IMR-90 (cell line): ENCODE measurements around the gene DHRSX. TPM values are rescaled to one million over a fixed set of nuclear protein-coding genes. Genes with fewer than 3 reads are reported as not detected.

Experiments
- ATAC-seq: fragments of 200-7000 bp; cut with Tn5 transposase; 2 replicates; pipeline ENCODE4 v1.9.1; 2020; ENCODE audit warnings: low read depth, mild to moderate bottlenecking, moderate library complexity
- BruUV-seq: library from RNA; stranded (reverse); fragments of 400-500 nt; replicated peaks from 2 replicates; lab custom pipeline; 2021; lab: Mats Ljungman, UMichigan
- CTCF ChIA-PET: fragments of 300-600 bp; formaldehyde crosslinking; extraction: SDS; loops from one replicate; lab custom pipeline; 2021; ENCODE audit warnings: antibody characterized with exemption; lab: Yijun Ruan, JAX
- POLR2A ChIA-PET: fragments of 300-600 bp; sonication (Branson Sonifier 250); formaldehyde crosslinking; loops from one replicate; lab custom pipeline; 2022; ENCODE audit warnings: antibody characterized with exemption; ENCODE audit not compliant: unreplicated experiment; lab: Charles Lee
- DNase-seq: peaks from one replicate; pipeline ENCODE4 v3.0.0; 2013
- H2AFZ ChIP-seq: replicated peaks from 2 replicates; pipeline ENCODE3; 2013; ENCODE audit warnings: low read length, mild to moderate bottlenecking; ENCODE audit not compliant: poor library complexity
- H2AK5ac ChIP-seq: 2 replicates; pipeline ENCODE4 v1.6.1; 2013; ENCODE audit warnings: low read depth, low read length, inconsistent platforms
- H2AK9ac ChIP-seq: replicated peaks from 2 replicates; pipeline ENCODE3; 2013; ENCODE audit warnings: mild to moderate bottlenecking, low read depth, low read length, moderate library complexity; ENCODE audit not compliant: poor library complexity
- H2BK120ac ChIP-seq: 2 replicates; pipeline ENCODE4 v1.6.1; 2013; ENCODE audit warnings: low read depth, low read length, inconsistent platforms
- H2BK15ac ChIP-seq: 3 replicates; pipeline ENCODE4 v1.6.1; 2013; ENCODE audit warnings: low read depth, low read length, inconsistent platforms
- H2BK20ac ChIP-seq: 2 replicates; pipeline ENCODE4 v1.6.1; 2013; ENCODE audit warnings: low read depth, mild to moderate bottlenecking, inconsistent platforms, low read length, moderate library complexity
- H2BK5ac ChIP-seq: 2 replicates; pipeline ENCODE4 v1.6.1; 2013; ENCODE audit warnings: mild to moderate bottlenecking, low read depth, low read length, inconsistent platforms; ENCODE audit not compliant: poor library complexity, severe bottlenecking
- H3K14ac ChIP-seq: replicated peaks from 2 replicates; pipeline ENCODE4 v1.6.1; 2013; ENCODE audit warnings: low read depth, low read length, inconsistent platforms
- H3K18ac ChIP-seq: 2 replicates; pipeline ENCODE4 v1.6.1; 2013; ENCODE audit warnings: low read depth, low read length, control low read depth
- H3K23ac ChIP-seq: 2 replicates; pipeline ENCODE4 v1.6.1; 2013; ENCODE audit warnings: low read depth, low read length, inconsistent platforms
- H3K27ac ChIP-seq: 2 replicates; pipeline ENCODE4 v1.5.1; 2013; ENCODE audit warnings: mild to moderate bottlenecking, control low read depth, low read length; ENCODE audit not compliant: insufficient read depth
- H3K27me3 ChIP-seq: 2 replicates; pipeline ENCODE4 v1.6.1; 2013; ENCODE audit warnings: low read length; ENCODE audit not compliant: control insufficient read depth, insufficient read depth
- H3K36me3 ChIP-seq: 2 replicates; pipeline ENCODE4 v1.6.1; 2013; ENCODE audit warnings: low read length, mixed read lengths; ENCODE audit not compliant: control insufficient read depth, insufficient read depth
- H3K4ac ChIP-seq: 2 replicates; pipeline ENCODE4 v1.6.1; 2013; ENCODE audit warnings: low read depth, low read length, inconsistent platforms
- H3K4me1 ChIP-seq: 2 replicates; pipeline ENCODE4 v1.6.1; 2013; ENCODE audit warnings: low read length, mixed read lengths; ENCODE audit not compliant: control insufficient read depth, insufficient read depth
- H3K4me2 ChIP-seq: 2 replicates; pipeline ENCODE4 v1.6.1; 2013; ENCODE audit warnings: low read depth, mild to moderate bottlenecking, control low read depth, low read length, moderate library complexity
- H3K4me3 ChIP-seq: 2 replicates; pipeline ENCODE4 v1.5.1; 2013; ENCODE audit warnings: low read depth, mild to moderate bottlenecking, control low read depth, low read length, moderate library complexity; ENCODE audit not compliant: insufficient read depth
- H3K56ac ChIP-seq: 2 replicates; pipeline ENCODE4 v1.6.1; 2013; ENCODE audit warnings: low read length, inconsistent platforms; ENCODE audit not compliant: insufficient read depth; ENCODE audit errors: extremely low read depth
- H3K79me1 ChIP-seq, 2 experiments: 2 replicates each; pipeline ENCODE4 v1.6.1; 2013; ENCODE audit warnings: low read length in 2 of 2, inconsistent platforms in 1 of 2, low read depth in 1 of 2
- H3K9ac ChIP-seq: 2 replicates; pipeline ENCODE4 v1.6.1; 2013; ENCODE audit warnings: low read depth, low read length, control low read depth
- H3K9me1 ChIP-seq: 2 replicates; pipeline ENCODE4 v1.6.1; 2013; ENCODE audit warnings: low read length, inconsistent platforms; ENCODE audit not compliant: insufficient read depth
- H3K9me3 ChIP-seq: 2 replicates; pipeline ENCODE4 v1.6.1; 2013; ENCODE audit warnings: low read length; ENCODE audit not compliant: control insufficient read depth, insufficient read depth
- H4K20me1 ChIP-seq: 2 replicates; pipeline ENCODE4 v1.6.1; 2013; ENCODE audit warnings: low read length, inconsistent platforms; ENCODE audit not compliant: insufficient read depth
- H4K5ac ChIP-seq: 2 replicates; pipeline ENCODE4 v1.6.1; 2013; ENCODE audit warnings: mild to moderate bottlenecking, low read depth, low read length, control low read depth
- H4K8ac ChIP-seq, 2 experiments: 2 replicates each; pipeline ENCODE4 v1.6.1; 2013; ENCODE audit warnings: low read depth in 2 of 2, low read length in 2 of 2, control low read depth in 1 of 2, inconsistent platforms in 1 of 2
- H4K91ac ChIP-seq: 2 replicates; pipeline ENCODE4 v1.6.1; 2013; ENCODE audit warnings: low read depth, low read length, inconsistent platforms; ENCODE audit not compliant: insufficient read depth
- BHLHE40 ChIP-seq: fragments of 150-350 bp; IDR thresholded peaks from 2 replicates; pipeline ENCODE4 v1.6.1; 2016; ENCODE audit warnings: mild to moderate bottlenecking, low read depth, low read length
- CEBPB ChIP-seq: IDR thresholded peaks from 2 replicates; pipeline ENCODE4 v1.6.1; 2012; ENCODE audit warnings: low read depth, low read length, improper control_type of control experiment
- CHD1 ChIP-seq: IDR thresholded peaks from 2 replicates; pipeline ENCODE4 v1.6.1; 2012; ENCODE audit warnings: low read depth, low read length, improper control_type of control experiment
- MAFK ChIP-seq: IDR thresholded peaks from 2 replicates; pipeline ENCODE4 v1.6.1; 2012; ENCODE audit warnings: low read depth, low read length, improper control_type of control experiment
- MAZ ChIP-seq: IDR thresholded peaks from 2 replicates; pipeline ENCODE4 v1.6.1; 2012; ENCODE audit warnings: low read depth, mild to moderate bottlenecking, low read length, improper control_type of control experiment, moderate library complexity, borderline replicate concordance
- NFE2L2 ChIP-seq: fragments of 150-350 bp; IDR thresholded peaks from 2 replicates; pipeline ENCODE4 v1.6.1; 2016; ENCODE audit warnings: low read depth, mild to moderate bottlenecking, low read length
- RCOR1 ChIP-seq: IDR thresholded peaks from 2 replicates; pipeline ENCODE4 v1.6.1; 2012; ENCODE audit warnings: mild to moderate bottlenecking, low read length, improper control_type of control experiment; ENCODE audit not compliant: insufficient replicate concordance
- SMC3 ChIP-seq: fragments of 150-350 bp; IDR thresholded peaks from 2 replicates; pipeline ENCODE4 v1.6.1; 2016; ENCODE audit warnings: low read depth, mild to moderate bottlenecking, antibody characterized with exemption, low read length, moderate library complexity
- WGBS, 2 experiments: methylation state at CpG; one replicate each; pipeline versions ENCODE4 v1.1.5 to v1.1.7; 2013; ENCODE audit warnings: missing lambda C conversion rate in 2 of 2; ENCODE audit not compliant: insufficient read length in 1 of 2; ENCODE audit errors: extremely low coverage in 2 of 2; 5-methylcytosine and 5-hydroxymethylcytosine counted together
- dilution Hi-C: fragments of 300-500 bp; cut with HindIII; formaldehyde crosslinking; loops from one replicate; pipeline ENCODE4 v1.14.3; 2018; ENCODE audit warnings: low sequenced_read_pairs; ENCODE audit not compliant: unreplicated experiment
- in situ Hi-C: fragments of 300-500 bp; cut with MboI; formaldehyde crosslinking; loops from 3 replicates; pipeline ENCODE4 v1.14.3; 2019; ENCODE audit warnings: low sequenced_read_pairs, inconsistent platforms, mixed read lengths
- intact Hi-C: fragments of 100-400 bp; cut with micrococcal nuclease; formaldehyde crosslinking; loops from 2 replicates; pipeline ENCODE4 v1.10.0; 2022
- polyA plus RNA-seq, 3 experiments: library from polyadenylated mRNA; depleted of rRNA; stranded (reverse); fragments of >200 nt; gene quantifications; 2 replicates each; pipeline ENCODE4 v1.2.3, GENCODE V29; 2012; ENCODE audit warnings: low replicate concordance in 1 of 3
- total RNA-seq: library from RNA; depleted of rRNA; stranded (reverse); fragments of >200 nt; gene quantifications from 2 replicates; pipeline ENCODE4 v1.2.3, GENCODE V29; 2012
- TF ChIP-seq, protein P1 (sequence below): fragments of 150-350 bp; IDR thresholded peaks from 2 replicates; pipeline ENCODE4 v1.6.1; 2016; ENCODE audit warnings: low read depth, mild to moderate bottlenecking, low read length, moderate library complexity, borderline replicate concordance
- TF ChIP-seq, protein P2 (sequence below): conservative IDR thresholded peaks from 2 replicates; pipeline ENCODE4 v1.5.1; 2012; ENCODE audit warnings: mild to moderate bottlenecking, low read depth, low read length, improper control_type of control experiment

The DHRSX gene
- total and polyA plus RNA-seq, 2 of the 4 experiments (the other 2 are of a cell fraction), result 26.2 to 38.0 TPM

- H2BK15ac ChIP-seq, result no peak overlapping the region
These were observed 217.5 kb downstream of the DHRSX start for GRCh38 chrX:2283111-2283859.

More at GRCh38 chrX:2283111-2283859, 217.5 kb downstream of the DHRSX start:
- ATAC-seq (no peak), DNase-seq (no peak)
- Histone ChIP-seq H2BK120ac (no peak overlapping the region), H2AK9ac (no peak overlapping the region), H3K9me3 (no peaks in the 10 kb centered on the region), H3K9ac (no peak overlapping the region), H4K91ac (no peak overlapping the region), H3K56ac (no peak overlapping the region), H3K23ac (no peak overlapping the region), H3K14ac (no peak overlapping the region), H2AFZ (no peak overlapping the region), H3K4me1 (no peaks in the 10 kb centered on the region), H3K9me1 (no peaks in the 10 kb centered on the region), H4K5ac (no peak overlapping the region), H3K27me3 (no peaks in the 10 kb centered on the region), H2AK5ac (no peak overlapping the region), H3K4me2 (no peak overlapping the region), H2BK20ac (no peak overlapping the region), H3K79me1 (no peaks in the 10 kb centered on the region), H3K36me3 (peaks cover 2% of the 10 kb centered on the region; the same call in 1 of the 2 replicates), H4K8ac (no peak overlapping the region), H3K18ac (no peak overlapping the region), H3K27ac (no peak overlapping the region), H3K4ac (no peak overlapping the region), H4K20me1 (no peaks in the 10 kb centered on the region), H3K4me3 (no peak overlapping the region), H2BK5ac (no peak overlapping the region)
- CTCF ChIA-PET, result no interaction called here
- in situ Hi-C loops (no loop called here), intact Hi-C loops (no loop called here), dilution Hi-C loops (no loop called here)
- POLR2A ChIA-PET, result no interaction called here
- no TSS peak for BruUV-seq
- TF ChIP-seq, protein P1, sequence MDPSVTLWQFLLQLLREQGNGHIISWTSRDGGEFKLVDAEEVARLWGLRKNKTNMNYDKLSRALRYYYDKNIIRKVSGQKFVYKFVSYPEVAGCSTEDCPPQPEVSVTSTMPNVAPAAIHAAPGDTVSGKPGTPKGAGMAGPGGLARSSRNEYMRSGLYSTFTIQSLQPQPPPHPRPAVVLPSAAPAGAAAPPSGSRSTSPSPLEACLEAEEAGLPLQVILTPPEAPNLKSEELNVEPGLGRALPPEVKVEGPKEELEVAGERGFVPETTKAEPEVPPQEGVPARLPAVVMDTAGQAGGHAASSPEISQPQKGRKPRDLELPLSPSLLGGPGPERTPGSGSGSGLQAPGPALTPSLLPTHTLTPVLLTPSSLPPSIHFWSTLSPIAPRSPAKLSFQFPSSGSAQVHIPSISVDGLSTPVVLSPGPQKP, result no peak
- TF ChIP-seq MAFK (no peak), NFE2L2 (no peak), RCOR1 (no peak), BHLHE40 (no peak), CHD1 (no peak), MAZ (no peak), CEBPB (no peak), SMC3 (no peak)
- TF ChIP-seq, protein P2, sequence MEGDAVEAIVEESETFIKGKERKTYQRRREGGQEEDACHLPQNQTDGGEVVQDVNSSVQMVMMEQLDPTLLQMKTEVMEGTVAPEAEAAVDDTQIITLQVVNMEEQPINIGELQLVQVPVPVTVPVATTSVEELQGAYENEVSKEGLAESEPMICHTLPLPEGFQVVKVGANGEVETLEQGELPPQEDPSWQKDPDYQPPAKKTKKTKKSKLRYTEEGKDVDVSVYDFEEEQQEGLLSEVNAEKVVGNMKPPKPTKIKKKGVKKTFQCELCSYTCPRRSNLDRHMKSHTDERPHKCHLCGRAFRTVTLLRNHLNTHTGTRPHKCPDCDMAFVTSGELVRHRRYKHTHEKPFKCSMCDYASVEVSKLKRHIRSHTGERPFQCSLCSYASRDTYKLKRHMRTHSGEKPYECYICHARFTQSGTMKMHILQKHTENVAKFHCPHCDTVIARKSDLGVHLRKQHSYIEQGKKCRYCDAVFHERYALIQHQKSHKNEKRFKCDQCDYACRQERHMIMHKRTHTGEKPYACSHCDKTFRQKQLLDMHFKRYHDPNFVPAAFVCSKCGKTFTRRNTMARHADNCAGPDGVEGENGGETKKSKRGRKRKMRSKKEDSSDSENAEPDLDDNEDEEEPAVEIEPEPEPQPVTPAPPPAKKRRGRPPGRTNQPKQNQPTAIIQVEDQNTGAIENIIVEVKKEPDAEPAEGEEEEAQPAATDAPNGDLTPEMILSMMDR, result no peak
- WGBS, 2 experiments, result 95% methylated on average over 12 of the region's 21 CpGs; no CpG with 5 or more reads in 1 of the 2 experiments
